HG02642 (cell line): Measurements from ENCODE around the gene KCNQ1.

ENCODE experiments used
- ATAC-seq: cut with Tn5 transposase; IDR thresholded peaks from one replicate; pipeline ENCODE4 v1.9.1; 2021; ENCODE audit warnings: mild to moderate bottlenecking; ENCODE audit not compliant: unreplicated experiment, poor library complexity

KCNQ1 gene

DNA sequence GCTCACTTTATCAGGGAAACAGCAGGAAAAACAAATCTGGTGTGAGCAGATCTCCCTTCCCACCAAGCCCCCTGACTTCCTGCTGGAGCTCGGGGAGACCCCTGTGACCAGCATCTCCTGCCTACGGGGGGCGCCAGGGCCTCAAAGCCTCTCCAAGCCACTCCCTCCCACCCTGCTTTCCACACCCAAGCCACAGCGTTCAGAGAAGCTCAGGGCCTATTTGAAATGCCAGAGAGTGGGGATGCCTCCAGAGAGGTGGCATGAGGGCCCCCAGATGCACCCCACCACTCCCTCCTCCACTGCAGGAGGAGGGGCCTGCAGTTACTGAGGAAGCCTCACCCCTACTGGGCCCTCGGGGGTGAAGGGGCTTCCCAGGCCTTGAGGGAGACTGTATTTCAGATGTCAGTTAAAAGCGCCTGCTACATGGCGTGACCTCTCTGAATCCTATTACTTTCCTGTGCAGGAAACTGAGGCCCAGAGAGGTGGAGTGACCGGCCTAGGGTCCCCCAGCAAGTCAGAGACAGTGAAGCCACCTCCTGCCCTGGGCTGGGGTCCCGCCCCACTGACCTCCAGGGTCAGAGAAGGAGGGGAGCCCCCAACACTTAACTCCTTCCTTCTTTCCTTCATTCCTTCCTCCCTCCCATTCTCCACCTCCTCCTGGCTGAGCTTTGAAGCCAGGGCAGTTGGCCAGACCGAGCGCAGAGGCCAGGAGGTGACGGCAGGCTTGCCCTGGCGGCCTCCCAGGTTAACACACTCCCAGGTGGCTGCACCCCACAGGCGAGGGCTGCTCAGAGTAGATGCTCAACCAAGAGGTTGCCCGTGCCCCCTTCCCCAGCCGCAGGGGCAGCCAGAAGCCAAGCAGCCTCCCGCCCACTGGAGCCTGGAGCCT lies 446.8 kb downstream of the KCNQ1 start:
- ATAC-seq, result no peak

DNA sequence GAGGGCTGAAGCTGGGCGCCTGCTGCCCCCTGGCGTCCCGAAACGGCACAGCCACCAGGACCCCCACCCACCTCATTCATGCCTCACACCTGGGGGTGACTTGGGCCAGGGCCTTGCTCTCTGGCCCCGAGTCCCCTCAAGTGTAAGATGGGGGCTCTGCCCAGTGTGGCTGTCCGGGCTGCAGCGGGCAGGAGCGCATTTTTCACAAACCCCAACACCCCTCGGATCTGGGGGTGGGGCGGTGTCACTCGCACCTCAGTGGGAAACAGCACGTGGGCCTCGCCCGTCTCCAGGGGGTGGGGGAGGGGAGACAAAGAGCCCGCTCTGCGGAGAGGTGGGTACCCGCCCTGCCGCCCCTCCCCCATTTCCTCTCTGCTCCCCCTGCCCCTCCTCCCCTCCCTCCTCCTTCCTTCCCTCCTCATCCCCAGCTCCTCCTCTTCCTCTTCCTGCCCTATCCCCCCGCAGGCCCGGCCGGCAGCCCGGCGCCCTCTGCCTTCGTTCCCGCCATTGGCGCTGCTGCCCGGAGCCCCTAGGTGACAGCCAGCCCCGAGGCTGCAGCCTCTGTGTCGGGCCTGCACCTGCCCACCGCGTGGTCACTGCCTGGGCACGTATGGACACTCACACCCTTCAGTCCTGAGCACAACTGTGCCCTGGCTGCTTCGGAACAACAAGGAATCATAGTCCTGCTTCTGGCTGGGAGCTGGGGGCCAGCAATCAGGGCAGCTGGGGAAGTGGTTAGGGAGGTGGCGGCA lies 447.6 kb downstream of the KCNQ1 start:
- no peak for ATAC-seq

DNA sequence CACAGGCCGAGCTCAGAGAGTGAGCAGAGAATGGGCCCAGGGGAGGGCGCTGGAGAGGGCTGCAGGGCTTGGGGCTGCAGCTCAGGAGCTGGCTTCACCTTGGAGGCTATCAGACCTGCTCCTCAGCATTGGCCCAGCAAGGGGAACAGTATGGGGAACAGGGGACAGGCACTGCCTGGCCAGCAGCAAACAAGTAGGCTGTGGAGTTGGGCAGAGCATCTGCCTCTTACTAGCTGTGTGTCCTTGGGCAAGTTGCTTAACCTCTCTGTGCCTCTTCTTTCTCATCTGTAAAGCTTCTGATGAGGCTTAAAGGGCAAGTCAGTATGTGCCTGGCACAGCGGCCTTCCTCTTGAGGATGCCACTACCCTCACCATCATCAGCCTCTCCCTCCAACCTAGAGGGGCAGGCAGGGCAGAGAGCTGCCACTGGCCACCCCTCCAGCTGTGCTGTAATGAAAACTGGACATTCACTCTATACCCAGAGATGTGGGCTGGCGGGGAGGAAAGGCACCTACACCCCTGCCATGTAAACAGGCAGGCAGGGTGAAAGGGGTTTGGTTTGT lies 448.2 kb downstream of the KCNQ1 start:
- ATAC-seq, result no peak

DNA sequence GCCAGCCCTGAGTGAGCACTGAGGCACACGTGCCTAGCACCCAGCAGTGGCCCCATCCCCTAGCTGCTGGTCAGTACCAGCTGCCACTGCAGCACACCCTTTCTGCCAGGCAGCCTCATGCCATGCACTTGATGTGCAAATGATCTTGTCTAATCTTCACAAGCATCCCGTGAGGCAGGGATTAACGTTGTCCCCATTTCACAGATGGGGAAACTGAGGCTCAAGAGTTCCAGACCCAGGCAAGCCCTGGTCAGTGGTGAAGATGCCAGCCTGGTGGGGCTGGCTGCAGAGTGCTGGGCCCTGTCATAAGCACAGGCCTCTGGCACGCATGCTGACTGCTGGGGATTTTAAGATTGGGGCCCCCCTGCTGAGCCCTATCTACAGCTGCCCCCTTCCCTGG lies 449.1 kb downstream of the KCNQ1 start:
- ATAC-seq, result no peak

DNA sequence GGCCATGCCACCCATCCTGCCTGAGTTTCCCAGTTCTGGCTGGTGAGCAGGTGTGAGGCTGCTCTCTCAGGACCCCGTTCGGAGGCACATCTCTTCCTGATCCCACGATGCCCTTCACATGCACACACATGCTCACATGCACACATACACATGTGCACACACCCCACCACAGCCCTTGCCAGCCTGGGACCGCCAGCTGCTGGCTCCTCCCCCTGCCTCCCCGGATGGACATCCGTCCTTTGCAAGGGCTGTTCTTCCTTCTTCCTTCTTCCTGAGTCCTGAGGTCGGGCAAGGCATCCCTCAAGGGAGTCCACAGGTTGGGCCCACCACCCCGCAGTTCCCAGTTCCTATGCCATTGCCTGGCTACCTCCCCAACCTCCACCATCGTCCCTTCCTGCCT lies 451.2 kb downstream of the KCNQ1 start:
- ATAC-seq, result no peak

DNA sequence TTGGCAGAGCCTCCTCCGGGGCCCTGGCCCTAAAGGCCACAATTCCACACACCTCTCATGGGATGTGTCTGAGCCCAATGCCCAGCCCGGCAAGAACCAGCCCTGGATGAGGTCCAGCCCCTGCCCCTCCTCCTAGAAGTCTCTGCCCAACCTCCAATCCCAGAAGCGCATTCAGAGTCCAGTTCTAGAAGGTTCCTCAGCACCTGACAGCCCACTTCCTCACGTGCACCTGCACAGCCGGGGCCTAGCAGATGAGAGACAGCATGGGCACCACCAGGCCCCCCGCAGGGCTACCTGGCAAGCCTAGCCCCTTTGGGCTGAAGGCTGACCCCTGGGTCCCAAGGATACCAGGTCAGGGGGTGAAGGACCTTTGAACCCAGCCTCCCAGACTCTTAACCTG lies 452.2 kb downstream of the KCNQ1 start:
- no peak for ATAC-seq

DNA sequence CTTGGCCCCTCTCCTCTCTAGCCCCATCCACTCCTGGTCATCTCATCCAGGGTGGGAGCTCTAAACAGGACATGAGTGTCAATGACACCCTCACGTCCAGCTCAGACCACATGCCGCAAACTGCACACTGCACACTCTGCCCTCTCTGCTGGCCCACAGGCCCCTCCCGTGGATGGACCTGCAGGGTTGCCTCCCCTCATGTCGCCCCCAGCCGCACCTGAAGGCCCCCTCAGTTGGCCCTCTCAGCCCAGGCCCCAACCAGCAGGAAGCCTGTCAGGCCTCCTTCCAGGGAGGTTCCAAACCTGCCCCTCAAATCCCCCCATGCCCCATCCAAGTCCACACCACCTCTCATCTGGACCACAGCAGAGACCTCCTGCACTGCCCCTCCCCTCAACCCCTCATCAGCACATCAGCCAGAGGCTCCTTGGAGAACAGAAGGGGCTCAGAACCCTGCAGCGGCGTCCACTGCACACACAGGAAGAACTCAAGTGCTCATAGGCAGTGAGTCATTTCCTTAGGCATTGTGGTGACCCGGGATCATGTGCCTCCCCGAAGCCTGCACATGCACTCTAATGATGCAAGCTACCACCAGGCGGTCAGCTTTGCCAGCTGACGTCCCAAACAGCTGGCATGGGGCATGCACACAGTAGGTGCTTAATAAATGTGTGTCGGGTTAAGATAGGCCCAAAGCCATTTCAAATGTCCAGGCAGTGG lies 453.7 kb downstream of the KCNQ1 start:
- no peak for ATAC-seq
